Measurements from ENCODE around the gene GSN. TPM values are rescaled to one million over a fixed set of nuclear protein-coding genes. Genes with fewer than 3 reads are reported as not detected.

GSN gene
- total RNA-seq, 4 donors from 2014 or later = 2,362 to 3,466 (median 3,146) TPM

DNA sequence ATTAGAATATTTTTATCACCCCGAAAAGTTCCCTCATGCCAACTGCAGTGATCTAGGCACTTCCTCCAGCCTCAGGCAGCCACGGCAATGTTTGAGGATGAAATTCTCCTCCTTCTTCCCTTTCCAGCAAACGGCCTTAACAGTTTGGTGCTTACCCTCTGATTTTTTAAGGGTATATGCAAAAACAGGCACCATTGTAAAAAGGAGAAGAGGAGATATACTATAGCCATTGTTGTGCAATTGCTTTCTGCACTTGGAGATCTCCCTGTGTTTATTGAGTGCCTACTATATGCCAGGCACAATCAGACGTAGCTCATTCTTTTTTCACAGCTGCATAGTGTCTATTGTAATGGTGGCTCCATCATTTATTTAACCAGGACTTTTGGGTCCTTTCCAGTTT is 29.4 kb downstream of the GSN start:
- Histone ChIP-seq H3K9me3 (no peaks in the 10 kb centered on the region), H3K4me1 (peaks cover 37 to 96% (median 81%) of the 10 kb centered on the region in 3 donors)
- WGBS, 2 donors (ENCODE audit: low coverage in 1 of 2) = 10 to 23% methylated on average over 4 of the region's 4 CpGs

DNA sequence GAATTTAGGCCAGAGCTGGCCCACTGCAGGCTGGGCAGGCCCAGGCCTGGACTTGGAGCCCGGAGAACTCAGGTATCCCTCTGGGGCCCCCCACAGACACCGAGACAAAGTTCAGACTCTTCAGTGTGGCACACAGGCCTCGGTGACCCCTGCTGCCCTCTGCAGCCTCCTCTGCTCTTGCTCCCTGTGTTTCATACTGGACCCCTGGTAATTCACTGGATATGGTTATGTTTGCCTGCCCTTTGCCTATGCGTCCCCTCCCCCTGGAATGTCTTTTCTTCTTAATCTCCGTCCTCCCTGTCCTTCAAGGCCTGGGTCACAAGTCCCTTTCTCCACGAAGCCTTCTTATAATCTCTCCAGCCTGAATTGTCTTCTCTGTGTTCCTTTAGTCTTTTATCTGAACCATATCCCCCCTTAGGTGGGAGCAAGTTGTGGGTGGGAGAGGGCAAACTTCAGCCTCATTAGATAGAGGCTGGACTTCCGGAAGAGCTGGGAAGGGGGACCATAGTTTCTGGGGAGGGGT is 30.1 kb downstream of the GSN start:
- peak overlapping the region; percentile 94 to 97 (median 96) for H3K27ac ChIP-seq
- TF ChIP-seq, protein P1, sequence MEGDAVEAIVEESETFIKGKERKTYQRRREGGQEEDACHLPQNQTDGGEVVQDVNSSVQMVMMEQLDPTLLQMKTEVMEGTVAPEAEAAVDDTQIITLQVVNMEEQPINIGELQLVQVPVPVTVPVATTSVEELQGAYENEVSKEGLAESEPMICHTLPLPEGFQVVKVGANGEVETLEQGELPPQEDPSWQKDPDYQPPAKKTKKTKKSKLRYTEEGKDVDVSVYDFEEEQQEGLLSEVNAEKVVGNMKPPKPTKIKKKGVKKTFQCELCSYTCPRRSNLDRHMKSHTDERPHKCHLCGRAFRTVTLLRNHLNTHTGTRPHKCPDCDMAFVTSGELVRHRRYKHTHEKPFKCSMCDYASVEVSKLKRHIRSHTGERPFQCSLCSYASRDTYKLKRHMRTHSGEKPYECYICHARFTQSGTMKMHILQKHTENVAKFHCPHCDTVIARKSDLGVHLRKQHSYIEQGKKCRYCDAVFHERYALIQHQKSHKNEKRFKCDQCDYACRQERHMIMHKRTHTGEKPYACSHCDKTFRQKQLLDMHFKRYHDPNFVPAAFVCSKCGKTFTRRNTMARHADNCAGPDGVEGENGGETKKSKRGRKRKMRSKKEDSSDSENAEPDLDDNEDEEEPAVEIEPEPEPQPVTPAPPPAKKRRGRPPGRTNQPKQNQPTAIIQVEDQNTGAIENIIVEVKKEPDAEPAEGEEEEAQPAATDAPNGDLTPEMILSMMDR (IDR thresholded peaks at IDR 0.05) = no peak
- no peak for TF ChIP-seq POLR2AphosphoS5 (IDR thresholded peaks at IDR 0.05)
- TF ChIP-seq POLR2A (IDR thresholded peaks at IDR 0.05) = no peak
- TF ChIP-seq EP300 (IDR thresholded peaks at IDR 0.05) = no peak
- no peak overlapping the region for H3K4me3 ChIP-seq
- H3K9me3 ChIP-seq = no peaks in the 10 kb centered on the region
- peaks cover 0 to 15% of the 10 kb centered on the region in 2 donors for H3K36me3 ChIP-seq
- H3K4me1 ChIP-seq = peaks cover 30 to 96% (median 81%) of the 10 kb centered on the region in 3 donors
- ATAC-seq = no peak
- no peaks in the 10 kb centered on the region for H3K27me3 ChIP-seq
- 50 to 55% methylated on average over 4 to 6 of the region's 7 CpGs for WGBS, 2 donors (ENCODE audit: low coverage in 1 of 2)

More for the DNA sequence above, 29.4 kb downstream of the GSN start:
- Histone ChIP-seq H3K36me3 (peaks cover 0 to 8% of the 10 kb centered on the region in 2 donors), H3K27me3 (no peaks in the 10 kb centered on the region), H3K4me3 (no peak overlapping the region), H3K27ac (peak overlapping the region; percentile 94 to 97 (median 96))
- TF ChIP-seq EP300 (IDR thresholded peaks at IDR 0.05) (no peak), POLR2A (IDR thresholded peaks at IDR 0.05) (no peak), POLR2AphosphoS5 (IDR thresholded peaks at IDR 0.05) (no peak)
- TF ChIP-seq, protein P1 (IDR thresholded peaks at IDR 0.05) = no peak
- ATAC-seq = no peak

DNA sequence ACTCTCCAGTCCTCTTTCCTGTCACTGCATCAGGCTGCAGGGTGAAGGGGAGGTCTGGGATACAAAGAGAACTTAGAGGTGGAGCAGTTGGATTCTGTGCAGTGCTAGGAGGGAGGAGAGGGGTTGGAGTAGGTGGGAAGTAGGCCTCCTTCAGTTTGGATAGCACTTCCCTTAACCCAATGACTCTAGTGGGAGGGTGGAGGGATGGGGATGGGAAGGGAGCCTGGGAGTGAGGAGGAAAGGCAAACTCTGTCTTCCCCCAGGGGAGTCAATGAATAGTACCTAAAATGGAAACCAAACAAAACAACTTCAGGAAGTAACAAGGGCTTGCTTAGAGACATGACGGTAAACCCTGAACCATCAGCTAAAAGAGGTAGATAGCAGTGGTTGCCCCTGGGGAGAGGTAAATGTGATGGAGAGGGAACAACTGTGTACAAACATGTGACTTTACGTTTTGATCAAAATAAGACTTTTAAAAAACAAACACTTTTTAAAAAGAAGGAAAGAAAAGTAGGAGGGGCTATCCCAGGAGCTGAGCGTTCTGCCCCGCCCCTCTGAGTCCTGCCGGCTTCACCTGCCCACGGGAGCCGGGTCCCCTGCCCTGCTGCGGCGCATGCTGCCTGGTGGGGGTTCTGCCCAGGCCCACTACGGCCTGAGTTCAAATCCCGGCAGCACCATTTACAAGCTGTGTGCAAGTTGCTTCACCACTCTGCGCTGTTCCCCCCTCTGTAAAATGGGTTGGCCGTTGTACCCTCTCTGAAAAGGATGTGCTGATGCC is 30.9 kb downstream of the GSN start:
- peak; percentile 57 for ATAC-seq
- Histone ChIP-seq H3K27ac (peak overlapping the region; percentile 94 to 97 (median 96)), H3K9me3 (no peaks in the 10 kb centered on the region), H3K4me1 (peaks cover 33 to 96% (median 82%) of the 10 kb centered on the region in 3 donors), H3K4me3 (peak overlapping the region; percentile 46 to 77), H3K36me3 (peaks cover 0 to 23% of the 10 kb centered on the region in 2 donors), H3K27me3 (no peaks in the 10 kb centered on the region)
- 0 to 3% methylated on average over 3 to 9 of the region's 13 CpGs for WGBS, 2 donors (ENCODE audit: low coverage in 1 of 2)
- TF ChIP-seq POLR2AphosphoS5 (IDR thresholded peaks at IDR 0.05) (peak; percentile 37), POLR2A (IDR thresholded peaks at IDR 0.05) (no peak)

DNA sequence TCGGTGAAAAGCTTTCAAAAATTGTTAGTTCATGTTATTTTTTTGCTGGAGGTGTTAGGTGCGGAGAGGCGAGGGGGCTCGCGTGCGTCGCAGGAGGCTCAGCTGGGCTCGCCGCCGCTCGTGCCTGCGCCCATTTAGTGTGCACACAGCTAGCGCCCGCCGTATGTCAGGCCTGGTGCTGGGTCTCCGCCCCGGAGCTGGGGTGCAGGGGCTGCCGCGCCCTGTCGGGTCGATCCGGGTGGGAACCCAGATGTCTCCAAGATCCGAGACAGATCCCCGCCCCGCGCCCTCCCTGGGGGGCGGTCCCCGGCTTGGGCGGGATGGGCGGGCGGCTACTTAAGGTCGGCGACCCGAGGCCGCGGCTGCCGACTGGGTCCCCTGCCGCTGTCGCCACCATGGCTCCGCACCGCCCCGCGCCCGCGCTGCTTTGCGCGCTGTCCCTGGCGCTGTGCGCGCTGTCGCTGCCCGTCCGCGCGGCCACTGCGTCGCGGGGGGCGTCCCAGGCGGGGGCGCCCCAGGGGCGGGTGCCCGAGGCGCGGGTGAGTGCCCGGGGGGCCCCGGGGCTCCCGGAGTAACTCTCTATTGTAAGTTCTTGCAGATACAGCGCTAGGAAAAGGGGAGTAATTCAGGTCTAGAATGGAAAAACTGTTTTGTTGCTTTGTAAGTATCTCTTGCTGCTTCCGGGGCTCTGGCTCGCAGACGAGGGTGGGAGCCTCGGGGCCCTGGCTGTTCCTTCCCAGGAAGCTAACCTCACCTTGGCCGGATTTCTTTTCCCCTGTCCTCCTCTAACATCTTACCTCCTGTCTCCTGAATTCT is 31.7 kb downstream of the GSN start:
- Histone ChIP-seq H3K27ac (peak overlapping the region; percentile 94 to 97 (median 96)), H3K4me1 (peaks cover 35 to 96% (median 80%) of the 10 kb centered on the region in 3 donors), H3K36me3 (peaks cover 0 to 31% of the 10 kb centered on the region in 2 donors), H3K9me3 (no peaks in the 10 kb centered on the region), H3K4me3 (peak overlapping the region; percentile 46 to 77), H3K27me3 (no peaks in the 10 kb centered on the region)
- TF ChIP-seq, protein P1 (IDR thresholded peaks at IDR 0.05) = no peak
- peak; percentile 45 for TF ChIP-seq POLR2AphosphoS5 (IDR thresholded peaks at IDR 0.05)
- TF ChIP-seq EP300 (IDR thresholded peaks at IDR 0.05) = no peak
- peak; percentile 59 to 81 for TF ChIP-seq POLR2A (IDR thresholded peaks at IDR 0.05)
- peak; percentile 65 for ATAC-seq
- WGBS, 2 donors (ENCODE audit: low coverage in 1 of 2) = 0% methylated on average over 4 to 8 of the region's 74 CpGs

Data from gastroesophageal sphincter (tissue), 4 donors.